SW 1271 (cell line): ENCODE data around the gene CLEC3B.
A peak's percentile ranks its signal among the peaks of the same experiment; 100 is the strongest.
"Not testable (repeated sequence)": the region's sequence is repeated elsewhere in the genome, so short reads cannot be mapped to it uniquely, and the experiment has no call there.

Experiments
- DNase-seq, 2 experiments: peaks; one replicate each; lab custom pipeline; 2025; lab: John Stamatoyannopoulos, UW

CLEC3B gene

DNA sequence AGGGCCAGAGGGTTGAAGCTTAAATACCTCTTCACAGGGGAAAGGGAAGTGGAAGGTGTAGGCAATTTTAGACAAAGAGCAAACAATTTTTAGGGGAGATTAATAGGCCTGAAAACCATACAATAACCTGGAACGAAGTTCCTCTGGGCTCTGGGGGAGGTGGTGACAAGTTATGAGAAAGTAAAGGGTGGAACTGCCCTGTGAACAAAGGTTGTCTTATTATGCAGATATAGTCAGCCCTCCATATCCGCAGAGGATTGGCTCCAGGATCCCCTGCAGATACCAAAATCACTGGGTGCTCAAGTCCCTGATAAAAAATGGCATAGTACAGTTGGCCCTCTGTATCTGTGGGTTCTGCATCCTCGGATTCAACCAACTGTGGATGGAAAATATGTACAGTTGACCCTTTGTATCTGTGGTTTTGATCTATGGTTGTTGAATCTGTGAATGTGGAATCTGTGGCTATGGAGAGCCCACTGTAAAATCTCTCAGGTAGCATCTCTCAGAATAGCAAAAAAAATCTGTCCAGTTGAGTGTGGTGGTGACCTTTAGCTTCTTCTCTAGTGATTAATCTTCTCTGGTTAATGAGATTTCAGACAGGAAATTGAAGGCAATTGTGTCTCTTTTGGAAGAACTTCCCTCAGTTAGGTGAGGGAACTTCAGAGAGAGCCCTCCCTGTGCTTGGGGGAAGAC lies 40.2 kb downstream of the CLEC3B start:
- no peak for DNase-seq

DNA sequence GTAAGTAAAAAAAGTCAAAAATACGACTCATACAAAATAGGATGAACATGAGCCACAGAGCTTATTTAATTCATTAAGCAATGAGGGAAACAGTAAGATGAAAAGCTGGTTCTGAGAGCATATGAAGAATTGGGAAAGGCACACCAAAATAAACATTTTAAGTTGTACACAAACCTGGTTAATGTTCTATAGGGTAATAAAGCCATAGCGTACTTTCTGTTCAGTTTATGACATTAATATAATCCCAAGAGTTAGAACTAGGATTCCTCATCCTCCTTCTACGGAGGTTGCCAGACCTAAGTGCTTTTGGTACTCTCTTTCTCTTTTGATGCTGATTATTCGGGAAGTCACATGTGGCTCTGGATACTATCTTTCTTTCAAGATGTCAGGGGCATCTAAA lies 41.4 kb downstream of the CLEC3B start:
- no peak for DNase-seq

DNA sequence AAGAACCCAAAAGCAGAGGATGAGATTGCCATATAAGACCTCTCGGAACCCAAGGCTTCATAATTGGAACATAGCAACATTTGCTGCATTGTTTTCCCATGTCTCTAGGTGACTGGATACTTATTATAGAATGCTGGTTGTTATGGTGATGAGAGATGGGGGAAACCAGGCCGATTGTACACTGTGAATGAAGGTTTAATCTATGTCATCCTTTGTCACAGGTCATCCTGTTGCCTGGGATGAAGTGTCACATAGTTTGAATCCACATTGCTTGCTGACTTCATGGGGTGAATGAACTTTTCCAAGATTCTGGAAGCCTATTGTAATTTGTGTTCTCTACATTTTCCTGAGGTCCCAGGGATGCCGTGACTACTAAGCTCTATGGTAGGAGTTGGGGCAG lies 41.8 kb downstream of the CLEC3B start:
- peak in 1 of 2 experiments; percentile 15 for DNase-seq

DNA sequence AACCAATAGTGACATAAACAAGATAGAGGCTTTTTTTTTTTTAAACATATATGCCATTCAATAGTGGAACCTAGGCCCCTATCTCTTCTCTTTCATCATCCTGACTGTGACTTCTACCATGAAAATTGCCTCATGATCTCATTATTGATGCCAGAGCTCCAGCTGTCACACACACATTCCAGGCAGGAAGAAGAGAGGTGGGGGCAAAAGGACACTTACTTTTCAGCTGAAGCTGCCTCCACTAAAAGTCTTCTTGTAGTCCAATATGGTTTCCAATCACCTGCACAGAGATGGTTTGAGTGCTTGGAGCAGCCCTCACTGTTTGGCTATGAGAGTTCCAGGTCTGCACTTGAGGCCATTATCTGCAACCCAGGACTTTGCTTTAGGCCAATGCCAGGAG lies 45.0 kb downstream of the CLEC3B start:
- no peak for DNase-seq

DNA sequence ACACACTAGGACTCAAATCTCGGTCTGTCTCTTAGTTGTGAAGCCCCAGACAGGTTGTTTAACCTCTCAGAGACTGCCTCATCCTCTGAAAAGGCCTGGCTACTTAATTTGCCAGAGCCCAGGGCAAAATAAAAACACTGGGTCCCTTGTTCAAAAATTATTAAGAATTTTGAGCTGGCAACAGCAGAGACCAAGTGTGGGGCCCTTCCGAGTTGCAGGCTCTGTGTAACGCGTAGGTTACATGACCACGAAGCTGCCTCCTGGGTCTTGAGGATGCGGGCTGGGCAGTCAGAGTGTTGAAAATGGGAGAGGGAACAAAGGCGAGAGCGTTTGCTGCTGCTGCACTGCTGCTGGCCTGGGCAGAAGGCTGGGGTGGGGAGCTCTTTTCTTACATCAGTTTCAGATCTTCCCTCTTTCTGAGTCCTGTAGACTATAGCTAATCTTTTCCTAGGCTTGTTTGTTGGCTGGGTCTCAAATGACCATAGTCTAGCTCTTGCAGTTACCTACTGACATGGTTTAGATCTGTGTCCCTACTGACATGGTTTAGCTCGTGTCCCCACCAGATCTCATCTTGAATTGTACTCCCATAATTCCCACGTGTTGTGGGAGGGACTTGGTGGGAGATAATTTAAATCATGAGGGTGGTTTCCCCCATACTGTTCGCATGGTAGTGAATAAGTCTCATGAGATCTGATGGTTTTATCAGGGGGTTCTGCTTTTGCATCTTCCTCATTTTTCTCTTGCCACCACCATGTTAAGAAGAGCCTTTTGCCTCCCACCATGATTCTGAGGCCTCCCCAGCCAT lies 49.9 kb downstream of the CLEC3B start:
- DNase-seq, result no peak

DNA sequence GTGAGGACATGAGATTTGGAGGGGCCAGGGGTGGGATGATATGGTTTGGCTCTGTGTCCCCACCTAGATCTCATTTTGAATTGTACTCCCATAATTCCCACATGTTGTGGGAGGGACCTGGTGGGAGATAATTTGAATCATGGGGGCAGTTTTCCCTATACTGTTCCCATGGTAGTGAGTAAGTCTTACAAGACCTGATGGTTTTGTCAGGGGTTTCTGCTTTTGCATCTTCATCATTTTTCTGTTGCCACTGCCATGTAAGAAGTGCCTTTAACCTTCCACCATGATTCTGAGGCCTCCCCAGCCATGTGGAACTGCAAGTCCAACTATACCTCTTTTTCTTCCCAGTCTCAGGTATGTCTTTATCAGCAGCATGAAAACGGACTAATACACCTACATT lies 52.2 kb downstream of the CLEC3B start:
- not testable (repeated sequence) for DNase-seq

DNA sequence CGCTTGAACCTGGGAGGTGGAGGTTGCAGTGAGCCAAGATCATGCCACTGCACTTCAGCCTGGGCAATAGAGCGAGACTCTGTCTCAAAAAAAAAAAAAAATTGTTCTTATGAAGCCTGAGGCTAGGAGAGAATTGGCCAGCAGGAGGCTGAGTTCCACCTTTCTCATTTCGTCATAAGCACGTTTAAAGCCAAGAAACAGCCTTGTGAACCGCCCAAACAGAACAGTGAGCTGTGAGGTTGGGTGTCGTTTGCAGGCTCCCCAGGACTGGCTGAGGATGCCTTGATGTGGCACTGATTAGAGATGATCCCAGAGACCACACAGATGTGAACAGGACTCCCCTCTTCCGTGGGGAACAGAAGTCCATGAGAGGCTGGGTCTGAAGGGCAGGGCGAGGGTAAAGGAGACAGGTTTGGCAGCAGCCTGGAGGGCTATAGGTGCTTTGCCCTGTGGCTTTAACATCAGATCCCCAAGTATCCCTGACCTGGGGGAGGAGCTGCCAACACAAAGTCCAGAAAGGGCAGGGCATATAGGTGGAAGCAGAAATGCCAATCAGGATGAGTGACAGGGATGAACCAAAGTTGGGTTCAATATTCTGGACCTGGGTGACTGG lies 52.9 kb downstream of the CLEC3B start:
- peak in 1 of 2 experiments; percentile 18 for DNase-seq

DNA sequence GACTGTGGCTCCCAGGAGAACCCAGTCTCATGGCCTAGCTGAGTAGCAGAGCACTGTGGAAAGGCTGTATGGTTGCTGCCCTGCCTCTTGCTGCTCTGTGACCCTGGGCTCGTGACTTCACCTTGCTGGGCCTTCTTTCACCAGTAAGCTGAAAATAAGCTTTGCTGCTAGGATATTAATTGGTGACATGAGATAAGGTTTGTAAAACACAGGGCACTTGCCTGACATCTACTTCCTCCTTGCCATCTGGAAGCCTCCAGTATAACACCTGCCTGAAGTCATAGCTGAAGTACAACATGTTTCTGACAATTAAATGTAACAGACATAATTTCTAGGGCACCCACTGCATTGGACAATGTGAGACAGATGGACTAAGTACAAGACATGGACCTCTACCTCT lies 53.6 kb downstream of the CLEC3B start:
- no peak for DNase-seq

DNA sequence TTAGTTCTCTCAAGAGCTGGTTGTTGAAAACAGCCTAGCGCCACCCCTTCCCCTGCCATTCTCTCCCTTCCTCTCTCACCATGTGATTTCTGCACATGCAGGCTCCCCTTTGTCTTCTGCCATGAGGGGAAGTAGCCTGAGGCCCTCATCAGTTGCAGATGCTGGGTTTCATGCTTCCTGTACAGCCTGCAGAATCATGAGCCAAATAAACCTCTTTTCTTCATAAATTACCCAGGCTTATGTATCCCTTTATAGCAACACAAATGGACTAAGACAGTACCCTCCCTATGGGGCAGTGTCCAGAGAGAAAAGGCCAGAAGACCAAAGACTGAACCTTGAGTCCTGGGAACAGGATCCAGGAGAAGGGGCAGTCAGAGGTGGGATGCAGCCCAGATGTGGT lies 54.7 kb downstream of the CLEC3B start:
- no peak for DNase-seq

DNA sequence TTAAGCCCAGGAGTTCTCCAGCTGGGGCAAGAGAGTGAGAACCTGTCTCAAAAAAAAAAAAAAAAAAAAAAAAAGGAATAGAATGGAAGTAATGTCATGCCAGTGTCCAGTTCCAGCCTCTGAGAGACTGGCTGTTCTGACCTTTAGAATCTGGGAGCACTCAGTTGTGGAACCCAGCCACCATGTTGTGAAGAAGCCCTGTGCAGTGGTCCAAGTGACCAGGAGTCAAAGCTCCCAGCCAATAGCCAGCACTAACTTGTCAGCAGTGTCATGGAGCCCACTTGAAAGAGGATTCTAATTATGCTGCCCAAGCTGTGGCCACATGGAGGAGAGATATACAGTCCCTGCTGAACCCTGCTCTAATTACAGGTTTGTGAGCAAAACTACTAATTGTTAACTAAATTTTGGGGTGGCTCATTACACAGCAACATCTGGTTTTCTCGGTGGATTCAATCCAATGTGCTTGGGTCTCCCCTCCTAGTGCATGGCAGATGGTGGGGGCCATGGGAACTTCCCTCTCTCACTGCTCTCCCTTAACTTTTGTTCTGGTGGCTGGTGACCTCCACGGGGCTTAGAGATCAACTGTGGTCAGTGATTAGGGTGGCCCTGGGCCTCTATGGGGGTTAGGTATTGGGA lies 55.5 kb downstream of the CLEC3B start:
- no peak for DNase-seq

DNA sequence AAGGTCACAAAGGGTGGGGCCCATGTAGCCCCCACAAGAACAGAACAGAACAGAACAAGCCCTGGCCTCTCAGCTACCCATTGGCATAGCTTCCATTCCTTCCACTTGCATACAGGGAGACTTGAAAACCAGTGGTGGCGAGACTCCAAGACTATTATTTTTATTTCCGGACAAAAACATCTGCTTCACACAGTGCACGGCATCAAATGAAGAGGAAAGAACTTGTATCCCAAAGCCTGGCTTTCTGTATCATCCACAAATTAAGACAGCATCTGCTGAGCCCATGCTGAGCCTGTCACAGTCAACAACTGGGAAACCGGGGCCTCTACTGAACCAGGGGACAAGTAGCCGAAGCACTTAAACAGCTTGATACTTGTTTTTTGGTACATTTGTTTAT lies 56.0 kb downstream of the CLEC3B start:
- DNase-seq, result no peak

DNA sequence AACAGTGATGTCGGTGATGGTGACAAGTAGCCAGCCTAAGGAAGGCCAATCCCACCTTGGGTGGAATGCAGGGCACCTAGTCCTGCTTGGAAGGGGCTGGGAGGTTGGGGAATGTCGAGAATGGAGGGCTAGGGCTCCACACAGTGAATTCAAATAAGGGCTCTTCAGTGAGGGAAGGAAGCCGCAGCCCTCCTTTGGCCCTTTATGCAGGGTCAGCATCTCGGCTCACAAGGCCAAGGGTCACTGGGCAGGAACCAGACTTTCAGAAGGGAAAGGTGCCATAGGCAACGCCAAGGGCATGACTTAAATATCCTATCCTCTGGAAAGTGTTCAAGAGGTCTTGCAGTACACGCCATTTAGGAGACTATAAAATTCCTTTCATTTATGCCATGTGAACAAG lies 56.9 kb downstream of the CLEC3B start:
- DNase-seq, result no peak

DNA sequence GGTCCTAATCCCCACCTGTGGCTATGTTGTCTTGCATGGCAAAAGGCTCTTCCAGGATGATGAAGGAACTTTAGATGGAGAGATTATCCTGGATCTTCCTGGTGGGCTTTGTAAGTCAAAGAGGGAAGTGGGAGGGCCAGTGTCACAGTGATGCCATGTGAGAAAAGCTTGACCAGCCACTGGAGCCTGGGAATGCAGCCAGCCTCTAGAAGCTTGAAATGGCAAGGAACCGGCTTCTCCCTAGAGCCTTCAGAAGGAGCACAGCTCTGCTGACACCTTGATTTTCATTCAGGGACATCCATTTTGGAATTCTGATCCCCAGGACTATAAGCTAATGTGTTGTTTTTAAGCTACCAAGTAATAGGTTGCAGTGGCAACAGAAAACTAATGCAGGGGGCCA lies 58.3 kb downstream of the CLEC3B start:
- no peak for DNase-seq

DNA sequence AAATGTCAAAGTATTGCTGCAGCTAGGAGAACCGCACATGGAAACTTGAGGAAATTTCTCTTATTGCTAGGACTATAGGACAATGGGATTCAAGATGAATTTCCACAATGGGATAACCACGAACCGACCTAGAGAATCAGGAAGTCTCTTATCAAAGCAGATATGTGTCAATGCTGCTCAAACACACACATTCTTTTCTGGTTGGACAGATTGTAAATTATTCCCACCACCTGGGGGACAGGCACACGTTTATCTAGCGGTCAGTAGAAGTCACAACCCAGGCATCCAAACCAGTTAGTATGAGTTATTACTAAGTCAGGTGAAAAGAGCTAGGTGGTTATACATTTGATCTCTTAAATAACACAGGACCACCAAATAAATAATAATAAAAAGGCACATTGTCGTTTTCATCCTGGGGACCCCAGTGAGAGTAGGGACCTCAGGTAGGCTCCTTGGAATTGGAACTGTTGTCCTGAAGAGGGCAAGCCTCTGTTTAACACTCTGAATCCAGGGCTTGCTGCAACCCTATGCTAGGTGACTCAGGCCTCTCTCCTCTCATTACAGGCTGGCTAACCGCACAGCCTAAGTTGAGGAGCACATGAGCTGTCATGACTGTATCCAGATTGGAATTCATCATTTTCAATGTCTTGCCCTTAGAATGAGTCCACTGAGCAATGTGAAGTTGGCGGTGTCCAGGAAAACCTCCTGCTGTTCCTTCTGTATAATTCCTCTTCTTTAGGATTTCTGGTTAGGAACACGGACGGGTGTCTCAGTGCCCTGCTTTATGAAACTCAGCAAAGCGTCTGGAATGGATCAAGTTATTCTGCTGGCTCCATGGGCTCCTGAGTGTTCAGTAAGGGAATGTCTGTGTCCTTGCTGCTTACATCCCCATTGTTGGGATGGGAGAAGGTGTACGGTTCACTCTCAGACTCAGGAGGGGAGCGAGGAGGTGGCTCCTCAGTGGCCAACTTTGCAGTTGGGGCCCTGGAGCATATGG lies 59.0 kb downstream of the CLEC3B start:
- peak in 1 of 2 experiments; percentile 27 for DNase-seq
